Suprapubic skin (tissue), 4 donors: ENCODE measurements around the gene NFATC3. TPM values are rescaled to one million over a fixed set of nuclear protein-coding genes. Genes with fewer than 3 reads are reported as not detected.
"Not testable (repeated sequence)": the region's sequence is repeated elsewhere in the genome, so short reads cannot be mapped to it uniquely, and the experiment has no call there.

ENCODE experiments used
- DNase-seq, 2 donors: peaks; one replicate each; pipeline ENCODE4 v3.0.0-alpha.2; 2019; ENCODE audit warnings: low spot score in 2 of 2
- H3K27ac ChIP-seq: fragments of 200-600 bp; sonication (generic); one replicate; pipeline ENCODE4 v1.5.1; 2019
- H3K27me3 ChIP-seq: fragments of 200-600 bp; sonication (generic); one replicate; pipeline ENCODE4 v1.5.1; 2019
- H3K36me3 ChIP-seq: fragments of 200-600 bp; sonication (generic); one replicate; pipeline ENCODE4 v1.5.1; 2019
- H3K4me1 ChIP-seq: fragments of 200-600 bp; sonication (generic); one replicate; pipeline ENCODE4 v1.5.1; 2019
- H3K4me3 ChIP-seq: fragments of 200-600 bp; sonication (generic); one replicate; pipeline ENCODE4 v1.5.1; 2019; ENCODE audit warnings: mild to moderate bottlenecking
- H3K9me3 ChIP-seq: fragments of 200-600 bp; sonication (generic); one replicate; pipeline ENCODE4 v1.5.1; 2019
- CTCF ChIP-seq, 2 donors: fragments of 200-600 bp in 1 of 2; fragments of 450-650 bp in 1 of 2; sonication (generic) in 1 of 2; IDR thresholded peaks; one replicate each; pipeline ENCODE4 v1.5.1; 2016 to 2019; ENCODE audit warnings: antibody characterized with exemption in 2 of 2, mild to moderate bottlenecking in 1 of 2, moderate library complexity in 1 of 2
- EP300 ChIP-seq: sonication (generic); formaldehyde crosslinking; IDR thresholded peaks from one replicate; pipeline ENCODE4 v1.6.1; 2017; ENCODE audit warnings: antibody characterized with exemption
- POLR2A ChIP-seq, 2 donors: fragments of 450-650 bp; IDR thresholded peaks; one replicate each; pipeline ENCODE4 v1.6.1; 2017; ENCODE audit warnings: antibody characterized with exemption in 2 of 2, mild to moderate bottlenecking in 2 of 2, moderate library complexity in 2 of 2
- POLR2AphosphoS5 ChIP-seq, 3 donors: sonication (generic); formaldehyde crosslinking; IDR thresholded peaks; one replicate each; pipeline ENCODE4 v1.6.1; 2017; ENCODE audit warnings: antibody characterized with exemption in 3 of 3
- WGBS: methylation state at CpG from one replicate; pipeline ENCODE4 v1.1.5; 2018; 5-methylcytosine and 5-hydroxymethylcytosine counted together
- total RNA-seq, 4 donors: library from RNA; depleted of rRNA; stranded (reverse); fragments of >200 nt; gene quantifications; one replicate each; pipeline ENCODE4 v1.1.0, GENCODE V29; 2016

NFATC3 gene
- total RNA-seq, 4 donors from 2014 or later = 32.7 to 58.1 (median 36.9) TPM

- 87% methylated on average over 5 of the region's 5 CpGs for WGBS
- Histone ChIP-seq H3K4me3 (no peak overlapping the region), H3K27me3 (no peaks in the 10 kb centered on the region), H3K4me1 (peaks cover 24% of the 10 kb centered on the region), H3K36me3 (no peaks in the 10 kb centered on the region), H3K27ac (no peak overlapping the region), H3K9me3 (peaks cover 2% of the 10 kb centered on the region)
- DNase-seq = no peak
- TF ChIP-seq EP300 (no peak), POLR2A (IDR thresholded peaks at IDR 0.05) (no peak), CTCF (IDR thresholded peaks at IDR 0.05) (no peak), POLR2AphosphoS5 (IDR thresholded peaks at IDR 0.05) (no peak)
These were observed 28.0 kb downstream of the NFATC3 start for GRCh38 chr16:68113059-68113761.

- TF ChIP-seq CTCF (IDR thresholded peaks at IDR 0.05) (no peak), EP300 (no peak), POLR2AphosphoS5 (IDR thresholded peaks at IDR 0.05) (no peak), POLR2A (IDR thresholded peaks at IDR 0.05) (no peak)
- Histone ChIP-seq H3K4me1 (peaks cover 24% of the 10 kb centered on the region), H3K27ac (no peak overlapping the region), H3K36me3 (no peaks in the 10 kb centered on the region), H3K9me3 (no peaks in the 10 kb centered on the region), H3K4me3 (no peak overlapping the region), H3K27me3 (no peaks in the 10 kb centered on the region)
- no peak for DNase-seq
- WGBS = 92% methylated on average over 9 of the region's 12 CpGs
These were observed 28.6 kb downstream of the NFATC3 start for GRCh38 chr16:68113765-68114240.

GRCh38 chr16:68114939-68115338 is 29.8 kb downstream of the NFATC3 start:
- not testable (repeated sequence) for H3K27ac ChIP-seq, H3K36me3 ChIP-seq, H3K9me3 ChIP-seq, H3K27me3 ChIP-seq, DNase-seq, H3K4me3 ChIP-seq
- WGBS = 94% methylated on average over 8 of the region's 8 CpGs
- peaks cover 24% of the 10 kb centered on the region for H3K4me1 ChIP-seq

- Histone ChIP-seq H3K4me1 (peaks cover 24% of the 10 kb centered on the region), H3K27ac (no peak overlapping the region), H3K4me3 (no peak overlapping the region), H3K36me3 (no peaks in the 10 kb centered on the region), H3K9me3 (no peaks in the 10 kb centered on the region), H3K27me3 (no peaks in the 10 kb centered on the region)
- WGBS = 74% methylated on average over 2 of the region's 2 CpGs
- TF ChIP-seq CTCF (IDR thresholded peaks at IDR 0.05) (no peak), POLR2A (IDR thresholded peaks at IDR 0.05) (no peak), POLR2AphosphoS5 (IDR thresholded peaks at IDR 0.05) (no peak), EP300 (no peak)
- DNase-seq = no peak
These were observed 30.7 kb downstream of the NFATC3 start for GRCh38 chr16:68115851-68116250.

- Histone ChIP-seq H3K27me3 (no peaks in the 10 kb centered on the region), H3K27ac (no peak overlapping the region), H3K9me3 (no peaks in the 10 kb centered on the region), H3K4me3 (no peak overlapping the region), H3K4me1 (peaks cover 24% of the 10 kb centered on the region), H3K36me3 (no peaks in the 10 kb centered on the region)
- TF ChIP-seq CTCF (IDR thresholded peaks at IDR 0.05) (peak in 1 of 2 donors; percentile 38), POLR2A (IDR thresholded peaks at IDR 0.05) (no peak)
- DNase-seq = no peak
- 58% methylated on average over 2 of the region's 2 CpGs for WGBS
These were observed 31.2 kb downstream of the NFATC3 start for GRCh38 chr16:68116256-68116867.
